Stimulated activated CD4-positive, alpha-beta T cell treated with anti-CD3 and anti-CD28 coated beads, TNF-alpha, amount 100 ng/mL, for 1 hour (primary cell): ENCODE data around the gene FADS2.

Source experiments
- DNase-seq, 3 donors: peaks; one replicate each; pipeline ENCODE4 v3.0.0-alpha.2; 2020; ENCODE audit warnings: low read depth in 3 of 3, low spot score in 1 of 3

The FADS2 gene

GRCh38 chr11:61904539-61905048 is 76.5 kb downstream of the FADS2 start:
- DNase-seq = no peak

GRCh38 chr11:61905067-61905696 is 77.1 kb downstream of the FADS2 start:
- DNase-seq = no peak

GRCh38 chr11:61905801-61906521 is 77.9 kb downstream of the FADS2 start:
- DNase-seq = no peak

GRCh38 chr11:61906522-61906909 is 78.4 kb downstream of the FADS2 start:
- DNase-seq = no peak

- DNase-seq = no peak
These were observed 79.2 kb downstream of the FADS2 start for GRCh38 chr11:61907282-61907681.

- DNase-seq = no peak
These were observed 80.0 kb downstream of the FADS2 start for GRCh38 chr11:61907871-61908729.

GRCh38 chr11:61908730-61909316 is 80.7 kb downstream of the FADS2 start:
- no peak for DNase-seq

- no peak for DNase-seq
These were observed 82.4 kb downstream of the FADS2 start for GRCh38 chr11:61910187-61911127.

- no peak for DNase-seq
These were observed 83.1 kb downstream of the FADS2 start for GRCh38 chr11:61911128-61911700.

GRCh38 chr11:61911701-61912529 is 83.8 kb downstream of the FADS2 start:
- no peak for DNase-seq

GRCh38 chr11:61912530-61912898 is 84.4 kb downstream of the FADS2 start:
- no peak for DNase-seq

GRCh38 chr11:61912991-61913698 is 85.0 kb downstream of the FADS2 start:
- DNase-seq = no peak

- DNase-seq = no peak
These were observed 85.7 kb downstream of the FADS2 start for GRCh38 chr11:61913699-61914395.

- no peak for DNase-seq
These were observed 86.5 kb downstream of the FADS2 start for GRCh38 chr11:61914471-61915171.

- DNase-seq = no peak
These were observed 88.7 kb downstream of the FADS2 start for GRCh38 chr11:61916737-61917333.
